H1 (cell line): ENCODE data around the gene FN3KRP. TPM values are rescaled to one million over a fixed set of nuclear protein-coding genes. Genes with fewer than 3 reads are reported as not detected.

Experiments used
- CHD7 ChIP-seq: fragments of 300-600 bp; sonication (generic); IDR thresholded peaks from 2 replicates; pipeline ENCODE4 v1.7.1; 2012; ENCODE audit warnings: low read length, moderate library complexity, mild to moderate bottlenecking, inconsistent platforms; ENCODE audit not compliant: insufficient replicate concordance
- CREB1 ChIP-seq: IDR thresholded peaks from 2 replicates; pipeline ENCODE4 v1.6.1; 2012; ENCODE audit warnings: inconsistent platforms
- POLR2A ChIP-seq, 2 experiments: IDR thresholded peaks; 1 replicate in 1 of 2; 2 replicates in 1 of 2; pipeline ENCODE4 v1.6.1; 2011; ENCODE audit warnings: low read depth in 2 of 2, low read length in 2 of 2, mild to moderate bottlenecking in 2 of 2; ENCODE audit errors: control extremely low read depth in 1 of 2
- TAF7 ChIP-seq: optimal IDR thresholded peaks from 2 replicates; pipeline ENCODE3; 2011; ENCODE audit warnings: low read depth, mild to moderate bottlenecking, inconsistent platforms, low read length, moderate library complexity, borderline replicate concordance
- TBP ChIP-seq: IDR thresholded peaks from 2 replicates; pipeline ENCODE4 v1.6.1; 2011; ENCODE audit warnings: low read depth, low read length, improper control_type of control experiment
- YY1 ChIP-seq: IDR thresholded peaks from 2 replicates; pipeline ENCODE4 v1.6.1; 2011; ENCODE audit warnings: low read depth, mild to moderate bottlenecking, low read length
- polyA plus RNA-seq, 7 experiments: library from polyadenylated mRNA; depleted of rRNA in 3 of 7; stranded (reverse) in 5 of 7; unstranded in 2 of 7; fragments of >200 nt in 5 of 7; fragments of 200-250 nt in 2 of 7; gene quantifications; 1 replicate in 5 of 7; 2 replicates in 1 of 7; 4 replicates in 1 of 7; pipeline versions ENCODE4 v1.2.1 to v1.2.3, GENCODE V29; 2011 to 2013; ENCODE audit warnings: missing spikeins in 2 of 7, mixed read lengths in 2 of 7
- total RNA-seq: library from RNA; stranded (reverse); fragmentation: NEBNext Ultra II Directional; extraction: Animal tissue kit (Norgen Biotek cat#: 25700); gene quantifications from 2 replicates; pipeline ENCODE4 v1.2.1, GENCODE V29; 2021
- TF ChIP-seq, protein P1 (sequence below): IDR thresholded peaks from 2 replicates; pipeline ENCODE4 v1.6.1; 2011; ENCODE audit warnings: low read depth, mild to moderate bottlenecking, low read length; ENCODE audit not compliant: insufficient read depth

The FN3KRP gene
- total and polyA plus RNA-seq, 2 of the 8 experiments (the other 6 are each of a cell fraction or from before 2014, with no cell fraction given) = 18.1 to 21.4 TPM

- TF ChIP-seq CHD7 = no peak
- TF ChIP-seq YY1 = no peak
- TF ChIP-seq TAF7 = no peak
- no peak for TF ChIP-seq CREB1
- TF ChIP-seq POLR2A (IDR thresholded peaks at IDR 0.05; ENCODE audit: control extremely low read depth in 1 of 2, low read depth in 2 of 2, low read length in 2 of 2) = no peak
- TF ChIP-seq TBP = no peak
- TF ChIP-seq, protein P1, sequence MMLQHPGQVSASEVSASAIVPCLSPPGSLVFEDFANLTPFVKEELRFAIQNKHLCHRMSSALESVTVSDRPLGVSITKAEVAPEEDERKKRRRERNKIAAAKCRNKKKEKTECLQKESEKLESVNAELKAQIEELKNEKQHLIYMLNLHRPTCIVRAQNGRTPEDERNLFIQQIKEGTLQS = no peak
Observed at GRCh38 chr17:82683534-82683933, 33.0 kb upstream of the FN3KRP start (continued).
